AG20443 (cell line): ENCODE measurements around the gene IL17D.
A peak's percentile ranks its signal among the peaks of the same experiment; 100 is the strongest.
"Not testable (repeated sequence)": the region's sequence is repeated elsewhere in the genome, so short reads cannot be mapped to it uniquely, and the experiment has no call there.

Experiments
- DNase-seq: peaks from one replicate; pipeline ENCODE4 v3.0.0; 2012; ENCODE audit warnings: low spot score, mixed read lengths

IL17D gene, protein sequence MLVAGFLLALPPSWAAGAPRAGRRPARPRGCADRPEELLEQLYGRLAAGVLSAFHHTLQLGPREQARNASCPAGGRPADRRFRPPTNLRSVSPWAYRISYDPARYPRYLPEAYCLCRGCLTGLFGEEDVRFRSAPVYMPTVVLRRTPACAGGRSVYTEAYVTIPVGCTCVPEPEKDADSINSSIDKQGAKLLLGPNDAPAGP

DNA sequence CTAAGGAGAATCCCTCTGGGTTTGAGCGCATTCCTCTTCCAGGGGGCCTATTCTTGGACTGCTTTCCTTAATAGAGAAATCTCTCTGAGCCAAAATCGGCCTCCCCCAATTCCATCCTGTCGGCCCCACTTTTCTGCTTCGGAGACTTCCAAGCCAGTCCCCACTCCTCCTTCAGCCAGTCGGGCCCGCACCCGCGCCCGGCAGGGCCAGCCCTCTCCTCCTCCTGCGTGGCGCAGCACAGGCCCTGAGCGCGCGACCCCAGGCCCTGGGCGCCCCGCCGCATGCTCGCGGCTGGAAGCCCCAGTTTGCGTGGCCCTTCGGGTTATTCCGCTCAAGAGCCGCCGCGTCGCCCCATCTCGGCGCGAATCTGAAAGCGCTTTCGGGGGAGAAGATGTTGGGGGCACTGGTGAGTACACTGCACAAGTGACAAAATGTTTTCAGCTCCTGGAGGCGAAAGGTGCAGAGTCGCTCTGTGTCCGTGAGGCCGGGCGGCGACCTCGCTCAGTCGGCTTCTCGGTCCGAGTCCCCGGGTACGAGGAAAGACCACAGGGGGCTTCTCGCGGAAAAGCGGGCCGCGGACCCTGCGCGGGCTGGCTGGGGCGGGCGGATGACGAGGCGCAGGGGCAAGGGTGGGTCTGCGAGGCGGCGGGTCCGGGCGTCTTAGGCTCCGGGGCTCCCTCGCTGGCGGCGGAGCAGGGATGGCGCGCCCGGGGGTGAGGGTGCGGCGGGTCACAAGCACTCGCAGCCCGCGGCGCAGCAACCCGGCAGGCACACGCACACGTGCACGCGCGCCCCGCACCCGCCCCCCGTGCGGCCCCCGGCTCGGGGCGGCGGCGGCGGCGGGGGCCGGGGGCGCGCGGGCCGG lies at the start of gene IL17D:
Gene IL17D (plus strand): TSS at position 785 of the 865 bp plus-strand sequence. CDS start 303 bp downstream, outside the sequence.
- peak; percentile 60 for DNase-seq

DNA sequence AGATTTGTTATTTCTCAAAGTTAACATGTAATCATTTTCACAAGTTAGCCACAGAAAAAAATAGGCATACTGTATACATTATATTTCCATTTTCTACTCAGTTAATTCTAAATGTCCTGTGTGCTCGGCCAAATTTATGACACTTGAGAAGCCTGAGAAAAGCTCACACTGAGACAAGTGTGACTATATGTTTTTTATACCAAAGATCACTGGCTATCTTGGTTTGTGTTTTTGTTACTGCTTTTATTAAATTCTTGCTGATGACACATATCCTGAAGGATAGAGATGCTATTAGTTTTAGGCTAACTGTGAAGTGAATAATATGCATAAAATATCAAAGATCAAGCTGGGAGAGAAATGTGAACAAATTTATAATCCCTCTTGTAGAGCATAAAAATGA lies 49.3 kb upstream of the IL17D start:
- no peak for DNase-seq

DNA sequence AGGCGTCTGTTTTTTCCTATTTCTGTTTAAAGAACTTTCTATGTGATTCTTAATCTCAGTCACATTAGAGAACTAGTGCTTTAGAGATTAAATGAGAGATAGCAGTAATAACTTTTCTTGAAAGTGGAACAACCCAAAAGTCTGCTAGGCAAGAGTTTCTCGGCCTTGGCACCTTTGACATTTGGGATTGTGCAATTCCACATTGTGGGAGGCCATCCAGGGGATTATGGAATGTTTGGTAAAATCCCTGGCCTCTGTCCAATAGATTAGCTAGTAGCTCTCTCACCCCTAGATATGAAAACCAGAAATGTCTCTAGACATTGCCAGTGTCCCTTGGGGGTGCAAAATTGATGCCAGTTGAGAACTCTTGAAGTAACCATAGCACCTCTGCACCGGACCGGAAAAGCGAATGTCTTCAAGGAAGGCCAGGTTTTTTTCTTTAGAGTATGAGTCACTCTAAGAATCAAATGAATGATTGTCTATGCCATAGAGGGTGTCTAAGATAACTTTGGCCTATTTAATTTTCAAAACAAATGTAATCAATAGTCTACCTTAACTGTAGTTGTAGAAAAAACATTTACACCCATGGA lies 45.0 kb upstream of the IL17D start:
- DNase-seq, result no peak

DNA sequence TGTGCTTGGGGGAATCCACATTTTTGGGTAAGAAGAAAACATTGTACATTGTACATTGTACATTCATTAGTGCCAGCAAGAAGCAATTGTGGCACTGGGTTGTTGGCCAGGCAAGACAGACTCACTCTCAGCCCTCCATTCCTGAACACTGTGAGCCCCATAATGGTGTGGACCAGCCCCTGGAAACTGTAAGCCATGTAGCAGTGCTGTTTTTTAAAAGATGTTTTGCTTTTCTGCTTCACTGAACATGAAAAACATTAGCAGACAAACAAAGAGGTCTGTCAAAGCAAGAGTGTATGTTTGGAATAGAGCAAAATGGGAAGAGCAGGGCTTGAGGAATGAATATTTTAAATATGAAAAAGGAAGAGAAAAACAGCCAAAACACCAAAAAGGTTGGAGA lies 39.1 kb upstream of the IL17D start:
- no peak for DNase-seq

DNA sequence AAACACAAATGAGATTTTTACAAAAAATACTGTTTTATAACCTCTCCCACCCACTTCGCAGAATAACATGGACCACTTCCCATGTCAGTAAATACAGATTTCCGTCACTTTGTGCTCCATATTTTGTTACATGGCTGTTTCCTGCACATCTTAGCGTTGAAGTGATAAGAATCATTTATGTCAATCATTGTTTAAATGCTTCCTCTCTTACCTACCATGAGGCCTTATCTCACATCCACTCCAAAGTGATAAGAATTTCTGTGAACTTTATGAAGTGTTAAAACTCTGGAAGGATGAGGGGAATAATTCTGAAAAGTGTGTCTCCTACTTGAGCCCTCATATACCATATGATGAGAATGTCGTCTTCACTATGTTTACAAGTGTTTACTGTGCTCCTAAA lies 36.6 kb upstream of the IL17D start:
- no peak for DNase-seq

DNA sequence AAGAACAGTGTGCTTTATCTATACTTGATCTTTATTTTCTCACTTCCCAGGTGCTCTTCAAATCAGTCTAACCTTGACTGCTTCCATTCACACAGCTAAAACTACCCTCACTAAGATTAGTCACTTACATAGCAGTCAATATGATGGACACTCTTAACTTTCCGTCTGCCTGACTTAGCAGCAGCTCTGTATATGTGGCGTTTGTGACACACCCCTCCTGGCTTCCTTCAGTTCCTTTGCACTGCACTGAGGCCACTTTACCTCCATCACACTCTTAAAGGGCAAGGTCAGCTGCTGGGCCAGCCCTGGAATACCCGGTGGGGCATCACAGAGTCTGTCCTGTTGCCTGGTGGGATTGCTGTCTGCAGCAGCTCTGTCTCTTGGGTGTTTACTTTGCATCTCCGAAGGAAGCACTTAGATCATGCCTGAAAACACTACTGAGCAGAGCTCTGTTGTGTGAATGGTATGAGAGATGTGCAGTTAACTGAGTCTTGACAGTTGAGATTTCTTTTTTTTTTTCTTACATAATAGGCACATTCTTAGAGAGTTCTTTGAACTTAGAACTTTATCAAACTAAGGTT lies 35.6 kb upstream of the IL17D start:
- DNase-seq, result no peak

DNA sequence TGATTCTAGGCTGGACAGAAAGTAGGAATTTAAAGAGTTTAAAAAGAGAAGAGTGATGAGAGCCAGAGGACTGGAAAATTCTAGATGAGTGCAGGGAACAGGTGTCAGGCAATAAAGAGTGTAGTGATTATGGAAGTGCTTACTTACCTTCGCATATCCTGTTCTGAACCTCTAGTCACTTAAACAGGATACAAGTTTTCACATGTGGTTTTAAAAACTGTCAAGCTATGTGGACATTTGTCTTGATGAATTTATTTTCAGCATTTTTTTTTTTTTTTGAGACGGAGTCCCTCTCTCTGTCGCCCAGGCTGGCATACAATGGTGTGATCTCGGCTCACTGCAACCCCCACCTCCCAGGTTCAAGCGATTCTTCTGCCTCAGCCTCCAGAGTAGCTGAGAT lies 34.3 kb upstream of the IL17D start:
- no peak for DNase-seq

DNA sequence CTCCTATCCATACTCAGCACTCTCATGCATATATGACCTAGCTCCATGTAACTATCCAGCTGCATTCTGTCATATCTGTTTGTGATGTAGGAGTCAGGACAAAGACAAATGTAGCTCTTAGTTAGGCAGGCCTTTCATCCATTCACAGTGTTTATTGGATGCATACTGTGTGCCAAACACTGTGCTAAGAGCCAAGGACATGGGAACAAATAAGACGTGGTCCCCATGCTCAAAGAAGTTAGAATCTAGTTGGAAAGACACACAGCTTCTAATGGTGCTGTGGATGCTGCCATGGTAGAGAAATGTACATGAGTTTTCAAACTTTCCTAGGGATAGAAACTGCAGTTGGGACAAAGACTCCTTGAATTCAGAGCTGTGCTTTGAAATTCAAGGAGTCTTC lies 31.7 kb upstream of the IL17D start:
- no peak for DNase-seq

DNA sequence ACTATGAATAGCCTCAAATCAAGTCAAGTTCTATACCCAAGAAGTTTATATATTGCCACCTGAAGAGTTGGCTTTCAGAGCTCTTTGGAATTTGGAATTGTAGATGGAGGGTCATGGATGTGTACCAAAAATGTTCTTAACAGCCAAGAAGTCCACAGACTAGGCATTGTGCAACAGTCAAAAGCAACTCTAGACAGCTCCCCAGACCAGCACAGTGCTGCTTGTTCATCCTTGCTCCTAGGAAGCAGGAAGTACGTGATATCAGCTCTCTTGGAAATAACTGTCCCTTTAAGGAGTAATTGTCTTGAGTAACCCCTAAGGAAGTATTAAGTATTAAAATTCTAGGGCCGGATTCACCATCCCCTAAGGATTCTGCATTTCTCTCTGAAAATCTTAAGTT lies 30.7 kb upstream of the IL17D start:
- peak; percentile 56 for DNase-seq

DNA sequence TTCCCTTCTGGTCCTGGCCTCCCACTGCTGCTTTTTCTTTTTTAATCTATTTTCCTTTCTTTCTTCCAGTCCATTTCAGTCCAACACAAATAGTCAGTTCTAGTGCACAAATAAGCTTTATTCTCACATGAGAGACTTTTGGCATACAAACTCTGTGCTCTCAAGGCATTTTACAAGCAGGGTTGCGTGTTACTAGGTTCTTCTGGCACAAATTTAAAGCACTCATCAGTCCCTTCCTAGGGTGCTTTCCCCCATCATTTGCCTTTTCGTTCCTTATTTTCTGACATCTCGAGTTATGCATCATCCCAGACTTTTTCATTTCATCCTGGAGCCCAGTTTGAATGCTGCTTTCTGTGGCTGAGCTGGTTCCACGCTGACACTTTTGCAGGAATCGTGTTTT lies 29.8 kb upstream of the IL17D start:
- no peak for DNase-seq

DNA sequence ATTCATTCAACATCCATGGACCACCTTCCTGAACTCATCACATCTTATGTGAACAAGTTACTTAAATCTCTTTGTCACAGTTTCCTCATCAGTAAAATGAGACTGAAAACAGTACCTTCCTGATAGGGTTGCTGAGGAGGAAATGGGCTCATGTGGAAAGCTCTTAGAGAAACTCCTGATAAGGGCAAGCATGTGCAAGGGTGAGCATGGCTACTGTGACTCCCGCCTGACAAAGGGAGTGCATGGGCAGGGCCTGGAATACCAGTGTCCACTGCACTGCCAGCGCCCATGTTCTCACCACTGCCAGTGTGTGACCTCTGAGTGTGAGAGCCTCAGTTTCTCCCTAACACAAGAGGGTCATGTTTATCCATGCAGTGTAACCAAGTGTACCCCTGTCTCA lies 27.3 kb upstream of the IL17D start:
- no peak for DNase-seq

DNA sequence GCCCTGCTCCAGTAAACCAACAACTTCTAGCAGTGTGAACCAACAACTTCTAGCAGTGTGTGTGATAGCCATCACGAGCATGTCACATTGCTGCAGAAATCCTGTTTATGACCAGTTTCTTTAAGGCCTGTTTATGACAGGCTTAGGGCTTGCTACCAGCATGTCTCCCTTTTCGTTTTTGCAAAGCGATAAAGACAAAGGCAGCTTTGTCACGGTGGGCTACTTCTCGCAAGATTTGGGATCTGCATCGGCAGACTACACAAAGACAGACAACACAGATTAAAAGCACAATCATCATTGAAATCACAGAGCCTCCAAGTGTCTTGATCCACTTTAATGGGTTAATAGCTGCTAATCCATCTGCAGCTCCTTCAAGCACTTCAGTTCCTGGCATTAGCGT lies 24.9 kb upstream of the IL17D start:
- DNase-seq, result not testable (repeated sequence)

DNA sequence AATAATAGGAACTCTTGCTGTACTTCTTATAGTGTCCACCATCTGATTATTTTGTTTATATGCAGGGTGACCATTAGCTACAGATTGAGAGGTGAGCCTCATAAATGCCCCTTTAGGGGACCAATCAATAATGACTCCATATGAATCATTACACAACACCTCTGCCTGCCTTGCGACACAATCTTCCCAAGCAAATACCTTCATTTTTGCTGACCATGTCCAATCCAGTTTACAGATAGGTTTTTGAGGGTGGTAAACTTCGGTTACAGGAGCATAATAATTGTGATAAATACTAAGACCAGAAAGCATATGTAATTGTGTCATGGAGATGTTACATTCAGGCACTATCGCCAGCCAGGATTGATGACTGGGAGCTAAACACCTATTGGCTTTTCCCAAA lies 23.6 kb upstream of the IL17D start:
- DNase-seq, result no peak

DNA sequence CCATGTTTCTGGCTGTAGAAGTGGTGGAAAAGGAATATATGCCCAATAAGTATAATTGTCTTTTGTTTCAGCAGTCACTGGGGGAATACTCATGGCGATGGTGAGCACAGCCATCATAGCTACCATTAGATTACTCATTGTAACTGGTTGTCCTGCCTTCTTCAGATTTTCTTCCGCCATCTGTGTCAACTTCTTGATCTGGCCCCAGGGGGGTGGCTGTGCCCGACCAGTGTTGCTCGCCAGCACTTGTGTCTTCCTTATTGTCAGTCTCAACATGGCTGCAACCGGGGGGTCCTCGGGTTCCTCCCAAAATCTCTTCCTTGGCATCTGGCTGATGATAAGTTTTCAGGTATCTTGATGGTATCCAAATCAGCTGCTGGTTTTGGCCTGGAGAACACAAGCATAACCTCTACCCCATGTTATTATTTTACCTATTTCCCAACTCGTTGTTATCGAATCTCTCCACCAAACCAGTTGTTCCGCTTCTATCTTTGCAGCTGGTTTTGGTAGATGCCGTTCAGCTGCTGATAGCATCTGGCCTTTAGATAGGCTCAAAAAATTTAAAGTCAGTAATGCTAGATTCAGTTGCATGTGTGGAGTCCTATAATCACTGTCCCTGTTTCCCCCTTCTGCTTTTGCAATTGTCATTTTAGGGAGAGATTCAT lies 23.0 kb upstream of the IL17D start:
- no peak for DNase-seq

DNA sequence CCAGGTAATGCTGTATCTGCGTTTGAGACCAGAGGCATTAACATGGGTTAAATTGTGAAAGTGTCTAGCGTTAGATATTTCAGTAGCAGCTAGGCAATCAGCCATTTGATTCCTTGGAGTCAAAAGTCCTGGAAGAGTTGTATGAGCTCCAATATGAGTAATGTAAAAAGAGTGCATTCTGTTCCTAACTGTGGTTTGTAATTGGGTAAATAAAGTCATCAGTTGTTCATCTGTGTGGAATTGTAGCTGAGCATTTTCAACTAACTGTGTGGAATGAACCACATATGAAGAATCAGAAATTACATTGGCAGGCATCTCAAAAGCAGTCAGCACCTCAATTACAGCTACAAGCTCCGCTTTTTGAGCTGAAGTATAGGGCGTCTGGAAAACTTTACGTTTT lies 22.0 kb upstream of the IL17D start:
- peak; percentile 48 for DNase-seq

DNA sequence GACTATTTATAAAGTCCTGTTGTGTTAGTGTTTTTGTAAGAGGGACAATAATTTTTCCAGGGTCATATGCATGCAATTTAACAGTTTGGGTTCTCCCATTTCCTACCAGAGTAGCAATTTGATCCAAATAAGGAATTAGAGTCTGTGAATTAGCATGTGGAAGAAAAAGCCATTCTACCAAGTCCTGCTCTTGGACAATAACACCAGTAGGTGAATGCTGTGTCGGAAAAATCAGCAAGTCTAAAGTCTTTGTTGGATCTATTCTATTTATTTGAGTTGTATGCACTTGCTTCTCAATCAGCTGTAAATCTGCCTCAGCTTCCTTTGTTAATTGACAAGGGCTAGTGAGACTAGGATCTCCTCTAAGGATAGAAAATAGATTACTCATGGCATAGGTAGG lies 21.4 kb upstream of the IL17D start:
- DNase-seq, result no peak

DNA sequence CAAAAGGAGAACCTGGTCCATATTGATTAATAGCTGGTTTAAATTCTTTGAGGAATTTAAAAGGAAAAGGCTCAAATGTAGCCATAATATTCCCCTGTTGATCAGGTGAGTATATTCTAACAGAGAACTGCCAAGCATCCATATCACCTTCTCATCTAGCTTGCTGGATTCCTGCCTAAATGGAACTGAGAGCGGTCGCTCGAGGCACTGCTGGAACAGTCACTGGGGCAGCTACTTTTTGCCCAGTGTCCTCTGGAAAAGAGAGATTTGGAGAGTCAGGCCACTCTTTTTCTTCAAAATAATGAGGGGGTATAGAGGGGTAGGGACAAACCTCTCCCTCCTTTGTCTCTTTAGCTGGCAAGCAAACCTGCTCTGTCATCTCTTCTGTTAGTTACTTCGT lies 19.5 kb upstream of the IL17D start:
- DNase-seq, result no peak

DNA sequence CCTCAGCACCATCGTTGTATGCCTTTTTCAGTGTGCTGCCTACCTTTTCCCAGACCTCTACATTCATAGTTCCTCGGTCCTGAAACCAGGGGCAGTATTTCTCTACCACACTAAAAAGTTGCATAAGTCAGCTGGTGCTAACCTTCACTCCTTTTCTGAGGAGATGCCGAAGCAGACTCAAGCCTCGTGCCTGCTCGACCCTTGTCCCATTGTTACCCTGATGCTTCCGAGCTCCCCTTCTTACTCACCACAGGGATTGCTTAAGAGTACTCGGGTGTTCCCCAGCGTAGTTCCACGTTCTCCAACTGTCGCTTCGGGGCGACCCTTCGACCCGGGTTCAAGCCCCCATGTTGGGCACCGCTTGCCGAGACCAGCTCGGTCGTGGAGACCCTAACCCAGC lies 19.0 kb upstream of the IL17D start:
- no peak for DNase-seq

DNA sequence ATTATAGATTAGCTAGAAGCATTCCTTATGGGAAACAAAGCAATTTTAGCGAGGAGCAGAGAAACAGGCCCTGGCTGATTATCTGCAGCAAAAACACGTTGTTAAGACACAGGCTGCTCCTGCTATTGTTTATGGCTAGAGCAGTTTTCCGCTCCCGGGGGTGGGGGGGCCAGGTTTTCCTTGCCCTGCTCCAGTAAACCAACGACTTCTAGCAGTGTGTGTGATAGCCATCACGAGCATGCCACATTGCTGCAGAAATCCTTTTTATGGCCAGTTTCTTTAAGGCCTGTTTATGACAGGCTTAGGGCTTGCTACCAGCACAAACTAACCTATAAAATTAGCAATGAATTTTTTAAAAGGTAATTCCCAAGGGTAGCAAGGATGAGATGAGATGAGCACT lies 18.4 kb upstream of the IL17D start:
- DNase-seq, result no peak

DNA sequence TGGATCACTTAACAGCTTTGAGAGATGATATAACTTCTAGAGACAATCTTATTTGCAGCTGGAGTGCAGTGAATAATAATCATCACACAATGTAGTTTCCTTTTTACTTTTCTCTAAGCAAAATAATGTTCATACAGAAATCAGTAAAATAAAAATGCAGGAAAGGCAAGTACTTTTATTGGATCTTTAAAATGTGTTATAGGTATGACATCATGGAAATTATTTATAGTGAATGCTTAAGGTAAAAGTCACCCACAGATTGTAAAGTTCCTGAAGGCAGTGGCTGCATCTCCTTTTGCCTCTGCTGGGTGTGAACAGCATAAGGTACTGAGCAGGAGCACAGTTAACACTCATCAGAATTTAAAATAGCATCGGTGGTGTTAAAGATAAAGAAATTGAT lies 17.3 kb upstream of the IL17D start:
- DNase-seq, result no peak

DNA sequence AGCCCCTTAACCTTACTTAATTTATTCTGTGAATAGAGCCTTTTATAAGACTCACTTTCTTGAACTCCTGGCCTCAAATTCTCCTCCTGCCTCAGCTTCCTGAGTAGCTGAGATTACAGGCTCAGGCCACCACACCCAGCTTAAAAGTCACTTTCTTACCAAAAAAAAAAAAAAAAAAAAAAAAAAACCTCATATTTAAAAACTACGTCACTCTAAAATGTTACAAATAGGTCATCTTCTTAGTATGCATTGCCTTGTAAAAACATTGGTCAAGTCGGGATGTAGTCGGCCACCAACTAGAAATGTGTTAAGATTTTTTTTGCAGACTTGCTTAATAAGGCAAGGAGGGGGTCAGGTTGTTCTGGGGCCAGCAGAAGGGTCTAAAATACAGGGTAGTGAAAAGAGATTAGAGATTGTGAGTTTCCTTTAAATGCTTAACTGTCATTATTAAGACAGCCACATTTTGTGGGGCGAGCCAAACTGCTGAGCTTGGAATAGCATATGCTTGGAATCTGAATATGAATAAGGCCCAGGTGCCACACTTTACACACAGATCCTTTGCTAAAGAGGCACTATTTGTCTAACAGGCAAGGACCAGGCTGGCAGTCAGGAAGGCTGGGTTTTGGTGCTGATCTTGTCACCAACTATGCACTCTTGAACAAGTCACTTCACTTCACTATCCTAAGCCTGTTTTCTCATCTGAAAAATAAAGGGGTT lies 16.5 kb upstream of the IL17D start:
- DNase-seq, result no peak

DNA sequence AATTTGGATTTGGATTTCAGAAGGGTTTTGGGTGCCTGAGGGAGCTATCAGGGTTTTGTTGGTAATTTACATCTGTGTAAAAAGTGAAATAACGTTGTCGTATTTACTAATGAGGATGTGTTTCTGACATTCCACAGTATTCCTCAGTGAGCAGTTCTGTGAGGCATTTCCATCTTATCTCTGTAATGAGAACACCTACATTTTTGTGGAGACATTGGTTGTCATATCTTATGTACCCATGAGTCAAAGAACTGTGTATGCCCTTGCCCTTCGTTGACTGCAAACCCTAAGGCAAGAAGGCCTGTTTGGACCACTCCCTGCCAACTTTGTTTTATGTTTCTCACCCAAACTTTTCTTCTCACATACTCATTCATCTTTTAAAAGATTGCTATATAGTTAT lies 14.2 kb upstream of the IL17D start:
- no peak for DNase-seq
